Stimulated activated naive B cell treated with anti-CD40 and anti-IgM and Interleukin-4, amounts not matched to agents 10 μg/mL and 1 μg/mL and 100 μg/mL, for 72 hours (primary cell): ENCODE data around the gene UBE2F.

ENCODE experiments used
- ATAC-seq, 2 donors: fragments of 150-1000 bp; cut with Tn5 transposase; replicated peaks; 2 replicates each; pipeline ENCODE4 v1.10.0; 2021; ENCODE audit warnings: moderate library complexity in 1 of 2
- DNase-seq: peaks from one replicate; pipeline ENCODE4 v3.0.0; 2021
- H3K27ac Mint-ChIP-seq: one replicate; pipeline ENCODE4 v1.8.0; 2022; ENCODE audit warnings: mild to moderate bottlenecking, mixed read lengths
- H3K27me3 Mint-ChIP-seq, 2 donors: one replicate each; pipeline ENCODE4 v1.8.0; 2022; ENCODE audit warnings: mixed read lengths in 2 of 2
- H3K36me3 Mint-ChIP-seq, 2 donors: one replicate each; pipeline ENCODE4 v1.8.0; 2022; ENCODE audit warnings: mixed read lengths in 2 of 2, mild to moderate bottlenecking in 1 of 2
- H3K4me1 Mint-ChIP-seq, 2 donors: one replicate each; pipeline ENCODE4 v1.8.0; 2022; ENCODE audit warnings: mixed read lengths in 2 of 2, mild to moderate bottlenecking in 1 of 2
- H3K4me3 Mint-ChIP-seq, 2 donors: one replicate each; pipeline ENCODE4 v1.8.0; 2022; ENCODE audit warnings: mild to moderate bottlenecking in 2 of 2, mixed read lengths in 2 of 2, moderate library complexity in 1 of 2
- H3K9me3 Mint-ChIP-seq, 2 donors: one replicate each; pipeline ENCODE4 v1.8.0; 2022; ENCODE audit warnings: mixed read lengths in 2 of 2, mild to moderate bottlenecking in 1 of 2

UBE2F gene

GRCh38 chr2:238004077-238004830, 37.4 kb downstream of the UBE2F start:
- H3K9me3 Mint-ChIP-seq = no peaks in the 10 kb centered on the region
- no peak for DNase-seq
- H3K27me3 Mint-ChIP-seq = no peaks in the 10 kb centered on the region
- peak overlapping the region in 1 of 2 donors; percentile 7 for H3K4me3 Mint-ChIP-seq
- H3K27ac Mint-ChIP-seq = peak overlapping the region; percentile 2
- H3K4me1 Mint-ChIP-seq = peaks cover 25 to 61% of the 10 kb centered on the region in 2 donors
- peak; percentile 34 to 63 for ATAC-seq
- peaks cover 41 to 52% of the 10 kb centered on the region in 2 donors for H3K36me3 Mint-ChIP-seq

GRCh38 chr2:238005528-238005927, 38.7 kb downstream of the UBE2F start:
- no peak overlapping the region for H3K4me3 Mint-ChIP-seq
- DNase-seq (no peak), ATAC-seq (no peak)
- H3K4me1 Mint-ChIP-seq = peaks cover 30 to 66% of the 10 kb centered on the region in 2 donors
- H3K9me3 Mint-ChIP-seq = no peaks in the 10 kb centered on the region
- H3K27me3 Mint-ChIP-seq = no peaks in the 10 kb centered on the region
- no peak overlapping the region for H3K27ac Mint-ChIP-seq
- H3K36me3 Mint-ChIP-seq = peaks cover 44 to 49% of the 10 kb centered on the region in 2 donors

- ATAC-seq = peak; percentile 29 to 59
- H3K9me3 Mint-ChIP-seq = no peaks in the 10 kb centered on the region
- peak overlapping the region; percentile 31 for H3K27ac Mint-ChIP-seq
- peaks cover 37 to 76% of the 10 kb centered on the region in 2 donors for H3K4me1 Mint-ChIP-seq
- no peaks in the 10 kb centered on the region for H3K27me3 Mint-ChIP-seq
- H3K36me3 Mint-ChIP-seq = peaks cover 50 to 59% of the 10 kb centered on the region in 2 donors
- H3K4me3 Mint-ChIP-seq = no peak overlapping the region
- DNase-seq = no peak
Measured at GRCh38 chr2:238006510-238006909, 39.7 kb downstream of the UBE2F start.

GRCh38 chr2:238007924-238008323, 41.1 kb downstream of the UBE2F start:
- Mint-ChIP-seq H3K27me3 (no peaks in the 10 kb centered on the region), H3K36me3 (peaks cover 52 to 66% of the 10 kb centered on the region in 2 donors), H3K4me3 (no peak overlapping the region), H3K27ac (no peak overlapping the region), H3K9me3 (no peaks in the 10 kb centered on the region), H3K4me1 (peaks cover 37 to 73% of the 10 kb centered on the region in 2 donors)
- DNase-seq (no peak), ATAC-seq (no peak)

GRCh38 chr2:238009563-238009962, 42.7 kb downstream of the UBE2F start:
- ATAC-seq (peak; percentile 95 to 99), DNase-seq (no peak)
- peaks cover 33 to 60% of the 10 kb centered on the region in 2 donors for H3K4me1 Mint-ChIP-seq
- H3K27ac Mint-ChIP-seq = peak overlapping the region; percentile 86
- peak overlapping the region; percentile 62 to 70 for H3K4me3 Mint-ChIP-seq
- H3K9me3 Mint-ChIP-seq = no peaks in the 10 kb centered on the region
- peaks cover 50 to 67% of the 10 kb centered on the region in 2 donors for H3K36me3 Mint-ChIP-seq
- H3K27me3 Mint-ChIP-seq = no peaks in the 10 kb centered on the region

GRCh38 chr2:238010572-238010971, 43.8 kb downstream of the UBE2F start:
- ATAC-seq (no peak), DNase-seq (no peak)
- H3K4me1 Mint-ChIP-seq = peaks cover 31 to 54% of the 10 kb centered on the region in 2 donors
- peaks cover 43 to 61% of the 10 kb centered on the region in 2 donors for H3K36me3 Mint-ChIP-seq
- peak overlapping the region; percentile 6 for H3K27ac Mint-ChIP-seq
- no peaks in the 10 kb centered on the region for H3K9me3 Mint-ChIP-seq
- H3K4me3 Mint-ChIP-seq = no peak overlapping the region
- H3K27me3 Mint-ChIP-seq = no peaks in the 10 kb centered on the region

GRCh38 chr2:238013806-238014205, 47.0 kb downstream of the UBE2F start:
- H3K27ac Mint-ChIP-seq = no peak overlapping the region
- H3K4me1 Mint-ChIP-seq = peaks cover 25 to 54% of the 10 kb centered on the region in 2 donors
- H3K27me3 Mint-ChIP-seq = no peaks in the 10 kb centered on the region
- H3K4me3 Mint-ChIP-seq = no peak overlapping the region
- no peak for DNase-seq
- no peak for ATAC-seq
- no peaks in the 10 kb centered on the region for H3K9me3 Mint-ChIP-seq
- H3K36me3 Mint-ChIP-seq = peaks cover 42 to 50% of the 10 kb centered on the region in 2 donors

GRCh38 chr2:238015705-238016104, 48.9 kb downstream of the UBE2F start:
- ATAC-seq (peak in 1 of 2 donors; percentile 4), DNase-seq (no peak)
- Mint-ChIP-seq H3K4me3 (no peak overlapping the region), H3K27ac (no peak overlapping the region), H3K9me3 (no peaks in the 10 kb centered on the region), H3K27me3 (no peaks in the 10 kb centered on the region), H3K4me1 (peaks cover 23 to 49% of the 10 kb centered on the region in 2 donors), H3K36me3 (peaks cover 51 to 57% of the 10 kb centered on the region in 2 donors)

- no peak overlapping the region for H3K4me3 Mint-ChIP-seq
- no peaks in the 10 kb centered on the region for H3K9me3 Mint-ChIP-seq
- peaks cover 53 to 56% of the 10 kb centered on the region in 2 donors for H3K36me3 Mint-ChIP-seq
- DNase-seq (peak; percentile 11), ATAC-seq (peak; percentile 98 to 99)
- H3K27me3 Mint-ChIP-seq = no peaks in the 10 kb centered on the region
- H3K4me1 Mint-ChIP-seq = peaks cover 19 to 41% of the 10 kb centered on the region in 2 donors
- H3K27ac Mint-ChIP-seq = no peak overlapping the region
Measured at GRCh38 chr2:238016526-238016925, 49.7 kb downstream of the UBE2F start.

GRCh38 chr2:238019962-238020361, 53.1 kb downstream of the UBE2F start:
- Mint-ChIP-seq H3K27ac (peak overlapping the region; percentile 69), H3K4me1 (peaks cover 18 to 36% of the 10 kb centered on the region in 2 donors), H3K9me3 (no peaks in the 10 kb centered on the region), H3K36me3 (peaks cover 46 to 48% of the 10 kb centered on the region in 2 donors), H3K27me3 (no peaks in the 10 kb centered on the region), H3K4me3 (no peak overlapping the region)
- DNase-seq (no peak), ATAC-seq (no peak)

- Mint-ChIP-seq H3K4me1 (peaks cover 18 to 35% of the 10 kb centered on the region in 2 donors), H3K4me3 (no peak overlapping the region), H3K27me3 (no peaks in the 10 kb centered on the region), H3K27ac (no peak overlapping the region), H3K9me3 (no peaks in the 10 kb centered on the region), H3K36me3 (peaks cover 54 to 55% of the 10 kb centered on the region in 2 donors)
- no peak for DNase-seq
- no peak for ATAC-seq
Measured at GRCh38 chr2:238020816-238021215, 54.0 kb downstream of the UBE2F start.

- H3K9me3 Mint-ChIP-seq = no peaks in the 10 kb centered on the region
- no peak for DNase-seq
- H3K4me1 Mint-ChIP-seq = peaks cover 15 to 30% of the 10 kb centered on the region in 2 donors
- no peak overlapping the region for H3K27ac Mint-ChIP-seq
- H3K4me3 Mint-ChIP-seq = no peak overlapping the region
- no peak for ATAC-seq
- H3K36me3 Mint-ChIP-seq = peaks cover 54 to 58% of the 10 kb centered on the region in 2 donors
- H3K27me3 Mint-ChIP-seq = no peaks in the 10 kb centered on the region
Measured at GRCh38 chr2:238021327-238021726, 54.5 kb downstream of the UBE2F start.

GRCh38 chr2:238022594-238023157, 55.9 kb downstream of the UBE2F start:
- ATAC-seq (no peak), DNase-seq (no peak)
- Mint-ChIP-seq H3K4me3 (no peak overlapping the region), H3K9me3 (no peaks in the 10 kb centered on the region), H3K36me3 (peaks cover 57 to 59% of the 10 kb centered on the region in 2 donors), H3K27me3 (no peaks in the 10 kb centered on the region), H3K27ac (peak overlapping the region; percentile 39), H3K4me1 (peaks cover 9 to 18% of the 10 kb centered on the region in 2 donors)

GRCh38 chr2:238023608-238024007, 56.8 kb downstream of the UBE2F start:
- no peak overlapping the region for H3K27ac Mint-ChIP-seq
- ATAC-seq = peak; percentile 31 to 44

GRCh38 chr2:238024986-238025385, 58.2 kb downstream of the UBE2F start:
- Mint-ChIP-seq H3K4me1 (peaks cover 1 to 5% of the 10 kb centered on the region in 2 donors), H3K9me3 (no peaks in the 10 kb centered on the region), H3K27ac (no peak overlapping the region), H3K4me3 (no peak overlapping the region), H3K36me3 (peaks cover 53 to 56% of the 10 kb centered on the region in 2 donors), H3K27me3 (no peaks in the 10 kb centered on the region)
- DNase-seq (no peak), ATAC-seq (no peak)

More at GRCh38 chr2:238023608-238024007, 56.8 kb downstream of the UBE2F start:
- no peaks in the 10 kb centered on the region for H3K9me3 Mint-ChIP-seq
- DNase-seq = no peak
- peaks cover 58 to 60% of the 10 kb centered on the region in 2 donors for H3K36me3 Mint-ChIP-seq
- H3K4me3 Mint-ChIP-seq = no peak overlapping the region
- no peaks in the 10 kb centered on the region for H3K27me3 Mint-ChIP-seq
- peaks cover 9 to 12% of the 10 kb centered on the region in 2 donors for H3K4me1 Mint-ChIP-seq
